Heart right ventricle (tissue), 16 donors: Measurements from ENCODE around the gene HPRT1. TPM values are rescaled to one million over a fixed set of nuclear protein-coding genes. Genes with fewer than 3 reads are reported as not detected.

Experiments
- ATAC-seq, 8 donors: fragments of 200-7000 bp; cut with Tn5 transposase; one replicate each; pipeline ENCODE4 v1.9.1; 2020; ENCODE audit warnings: mild to moderate bottlenecking in 8 of 8, moderate library complexity in 8 of 8, moderate number of reproducible peaks in 1 of 8
- DNase-seq, 2 donors: peaks; one replicate each; pipeline ENCODE4 v3.0.0-alpha.2; 2020
- H3K27ac ChIP-seq, 10 donors: fragments of 200-600 bp; sonication (generic) in 2 of 10; one replicate each; pipeline versions ENCODE4 v1.5.0 to v1.8.0; 2020 to 2022; ENCODE audit warnings: mild to moderate bottlenecking in 3 of 10
- H3K27me3 ChIP-seq, 7 donors: fragments of 200-600 bp; one replicate each; pipeline ENCODE4 v1.8.0; 2021 to 2022; ENCODE audit warnings: mild to moderate bottlenecking in 2 of 7
- H3K36me3 ChIP-seq, 9 donors: fragments of 200-600 bp; sonication (generic) in 1 of 9; one replicate each; pipeline versions ENCODE4 v1.5.0 to v1.8.0; 2020 to 2022; ENCODE audit warnings: mild to moderate bottlenecking in 2 of 9
- H3K4me1 ChIP-seq, 9 donors: fragments of 200-600 bp; sonication (generic) in 1 of 9; one replicate each; pipeline versions ENCODE4 v1.5.0 to v1.8.0; 2020 to 2022; ENCODE audit warnings: mild to moderate bottlenecking in 4 of 9
- H3K4me3 ChIP-seq, 10 donors: fragments of 200-600 bp; sonication (generic) in 2 of 10; one replicate each; pipeline versions ENCODE4 v1.5.0 to v1.8.0; 2020 to 2022; ENCODE audit warnings: mild to moderate bottlenecking in 7 of 10, moderate library complexity in 2 of 10
- H3K9me3 ChIP-seq, 11 donors: fragments of 200-600 bp in 10 of 11; sonication (generic) in 2 of 11; one replicate each; pipeline versions ENCODE4 v1.5.0 to v1.8.0; 2013 to 2022; ENCODE audit warnings: mild to moderate bottlenecking in 2 of 11, control low read depth in 1 of 11, moderate library complexity in 1 of 11
- WGBS, 2 donors: extraction: QIAGEN DNeasy Blood & Tissue Kit; methylation state at CpG; one replicate each; pipeline ENCODE4 v1.1.7; 2013; ENCODE audit warnings: inconsistent platforms in 1 of 2; 5-methylcytosine and 5-hydroxymethylcytosine counted together
- intact Hi-C, 10 donors: fragments of 100-400 bp; cut with DNase I; formaldehyde crosslinking; loops; one replicate each; pipeline versions ENCODE4 v1.11.1 to v1.14.2; 2022
- polyA plus RNA-seq, 2 donors: library from polyadenylated mRNA; stranded (reverse); fragments of 200-250 nt; gene quantifications; one replicate each; pipeline ENCODE4 v1.2.3, GENCODE V29; 2013
- total RNA-seq, 10 donors: library from RNA; stranded (reverse); fragmentation: NEBNext Ultra II Directional in 3 of 10; extraction: Animal tissue kit (Norgen Biotek cat#: 25700) in 3 of 10; gene quantifications; one replicate each; pipeline versions ENCODE4 v1.2.1 to v1.2.4, GENCODE V29; 2021 to 2023
- TF ChIP-seq, protein P1 (sequence below), 9 donors: fragments of 200-600 bp; sonication (generic) in 2 of 9; IDR thresholded peaks; one replicate each; pipeline versions ENCODE4 v1.5.0 to v1.8.0; 2021 to 2022; ENCODE audit warnings: antibody characterized with exemption in 9 of 9, mild to moderate bottlenecking in 5 of 9, moderate library complexity in 1 of 9
- donor health status: Arrhythmogenic right ventricular cardiomyopathy.
- donor health status: ischemic (EF 13 %, LVEDD 7.1; RV severe dilation, severe dysfunction).
- donor health status: healthy with polysubstance abuse.
- donor health status: DM: no; HTN: yes; CAD: no.
- donor health status: DM: no; HTN: no; CAD: no.
- donor health status: ischemic (EF 25% LVEDD 6.9; RV normal size, moderate dysfunction).
- donor health status: ischemic (EF 25% LVEDD 5.7; RV mildly dilated, moderate dysfunction).
- donor health status: healthy.
- donor health status: DM: yes; HTN: yes; CAD: no.
- donor health status: Ischemic cardiomyopathy.
- donor health status: ischemic (EF 35%, LVEDD 5.7; RV mildly dilated, moderate dysfunction).
- donor health status: nonischemic (EF 11% LVEDD 7.7; RV severe dilation, severe dysfunction).
- donor health status: DM: yes; HTN: yes; CAD: no.
- donor health status: PGD.
- donor health status: ischemic (EF 29% LVEDD 5.4; RV normal size, mild dysfunction).
- donor health status: nonischemic (EF 23%, LVEDD 6.1; RV moderate dilation, normal function).

The HPRT1 gene
- total and polyA plus RNA-seq, 12 donors = 17.0 to 29.6 (median 25.6) TPM

DNA sequence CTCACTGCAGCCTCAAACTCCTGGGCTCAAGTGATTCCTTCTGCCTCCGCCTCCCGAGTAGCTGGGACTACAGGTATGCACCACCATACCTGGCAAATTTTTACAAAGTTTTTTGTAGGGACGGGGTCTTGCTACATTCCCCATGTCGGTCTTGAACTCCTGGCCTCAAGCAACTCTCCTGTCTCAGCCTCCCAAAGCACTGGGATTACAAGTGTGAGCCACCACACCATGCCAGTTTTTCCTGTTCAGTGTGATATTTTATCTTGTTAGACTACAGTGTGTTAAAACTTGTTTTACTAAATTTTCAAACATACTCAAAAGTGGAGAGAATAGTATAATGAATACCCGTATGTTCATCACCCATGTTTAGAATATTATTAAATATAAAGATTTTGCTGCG lies 12.1 kb downstream of the HPRT1 start:
- no peak overlapping the region for H3K27ac ChIP-seq
- peaks cover 0 to 26% (median 0%) of the 10 kb centered on the region in 9 donors for H3K36me3 ChIP-seq
- H3K27me3 ChIP-seq = no peaks in the 10 kb centered on the region
- WGBS, 2 donors = 95 to 98% methylated on average over 6 of the region's 6 CpGs
- no peak overlapping the region for H3K4me3 ChIP-seq
- no peak for ATAC-seq
- TF ChIP-seq, protein P1, sequence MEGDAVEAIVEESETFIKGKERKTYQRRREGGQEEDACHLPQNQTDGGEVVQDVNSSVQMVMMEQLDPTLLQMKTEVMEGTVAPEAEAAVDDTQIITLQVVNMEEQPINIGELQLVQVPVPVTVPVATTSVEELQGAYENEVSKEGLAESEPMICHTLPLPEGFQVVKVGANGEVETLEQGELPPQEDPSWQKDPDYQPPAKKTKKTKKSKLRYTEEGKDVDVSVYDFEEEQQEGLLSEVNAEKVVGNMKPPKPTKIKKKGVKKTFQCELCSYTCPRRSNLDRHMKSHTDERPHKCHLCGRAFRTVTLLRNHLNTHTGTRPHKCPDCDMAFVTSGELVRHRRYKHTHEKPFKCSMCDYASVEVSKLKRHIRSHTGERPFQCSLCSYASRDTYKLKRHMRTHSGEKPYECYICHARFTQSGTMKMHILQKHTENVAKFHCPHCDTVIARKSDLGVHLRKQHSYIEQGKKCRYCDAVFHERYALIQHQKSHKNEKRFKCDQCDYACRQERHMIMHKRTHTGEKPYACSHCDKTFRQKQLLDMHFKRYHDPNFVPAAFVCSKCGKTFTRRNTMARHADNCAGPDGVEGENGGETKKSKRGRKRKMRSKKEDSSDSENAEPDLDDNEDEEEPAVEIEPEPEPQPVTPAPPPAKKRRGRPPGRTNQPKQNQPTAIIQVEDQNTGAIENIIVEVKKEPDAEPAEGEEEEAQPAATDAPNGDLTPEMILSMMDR (IDR thresholded peaks at IDR 0.05) = no peak
- no peak for DNase-seq
- peaks cover 0 to 9% (median 0%) of the 10 kb centered on the region in 9 donors for H3K4me1 ChIP-seq
- H3K9me3 ChIP-seq = no peaks in the 10 kb centered on the region
- intact Hi-C loops = no loop called here

DNA sequence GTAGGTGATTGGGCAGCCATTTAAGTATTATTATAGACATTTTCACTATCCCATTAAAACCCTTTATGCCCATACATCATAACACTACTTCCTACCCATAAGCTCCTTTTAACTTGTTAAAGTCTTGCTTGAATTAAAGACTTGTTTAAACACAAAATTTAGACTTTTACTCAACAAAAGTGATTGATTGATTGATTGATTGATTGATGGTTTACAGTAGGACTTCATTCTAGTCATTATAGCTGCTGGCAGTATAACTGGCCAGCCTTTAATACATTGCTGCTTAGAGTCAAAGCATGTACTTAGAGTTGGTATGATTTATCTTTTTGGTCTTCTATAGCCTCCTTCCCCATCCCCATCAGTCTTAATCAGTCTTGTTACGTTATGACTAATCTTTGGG lies 16.3 kb downstream of the HPRT1 start:
- WGBS, 2 donors = 73 to 74% methylated on average over 1 of the region's 1 CpG
- no peak overlapping the region for H3K4me3 ChIP-seq

GRCh38 chrX:134478374-134478773 lies 18.4 kb downstream of the HPRT1 start:
- TF ChIP-seq, protein P1 (IDR thresholded peaks at IDR 0.05) = no peak
- ATAC-seq = no peak
- no peak for DNase-seq
- peaks cover 0 to 32% (median 0%) of the 10 kb centered on the region in 9 donors for H3K36me3 ChIP-seq
- H3K4me3 ChIP-seq = no peak overlapping the region
- WGBS, 2 donors = 98 to 100% methylated on average over 4 of the region's 4 CpGs
- intact Hi-C loops = no loop called here
- H3K27me3 ChIP-seq = no peaks in the 10 kb centered on the region
- H3K4me1 ChIP-seq = no peaks in the 10 kb centered on the region
- H3K27ac ChIP-seq = no peak overlapping the region
- H3K9me3 ChIP-seq = no peaks in the 10 kb centered on the region

More for the DNA sequence above, 16.3 kb downstream of the HPRT1 start:
- Histone ChIP-seq H3K36me3 (peaks cover 0 to 28% (median 0%) of the 10 kb centered on the region in 9 donors), H3K9me3 (no peaks in the 10 kb centered on the region), H3K4me1 (no peaks in the 10 kb centered on the region), H3K27ac (no peak overlapping the region), H3K27me3 (no peaks in the 10 kb centered on the region)
- intact Hi-C loops = no loop called here
- ATAC-seq (no peak), DNase-seq (no peak)
- TF ChIP-seq, protein P1 (IDR thresholded peaks at IDR 0.05) = no peak

GRCh38 chrX:134480061-134480460 lies 20.1 kb downstream of the HPRT1 start:
- 92 to 96% methylated on average over 1 of the region's 1 CpG for WGBS, 2 donors

More at GRCh38 chrX:134480061-134480460, 20.1 kb downstream of the HPRT1 start:
- no peak overlapping the region for H3K27ac ChIP-seq
- DNase-seq (no peak), ATAC-seq (no peak)
- no peak overlapping the region for H3K4me3 ChIP-seq
- H3K27me3 ChIP-seq = no peaks in the 10 kb centered on the region
- H3K4me1 ChIP-seq = no peaks in the 10 kb centered on the region
- peaks cover 0 to 25% (median 0%) of the 10 kb centered on the region in 9 donors for H3K36me3 ChIP-seq
- TF ChIP-seq, protein P1 (IDR thresholded peaks at IDR 0.05) = no peak
- intact Hi-C loops = loop anchor here in 6 of 10 donors (5.0 to 10.0 kb wide), 5 partner anchors 272 to 605 kb away; no protein-coding TSS in a partner anchor
- H3K9me3 ChIP-seq = no peaks in the 10 kb centered on the region
